MM.1S (cell line): Measurements from ENCODE around the gene PRDX2.

ENCODE experiments used
- DNase-seq: peaks from one replicate; pipeline ENCODE4 v3.0.0-alpha.2; 2015
- H2AFZ ChIP-seq: fragments of 300-600 bp; sonication (generic); 2 replicates; pipeline ENCODE4 v1.6.0; 2016; ENCODE audit warnings: antibody characterized with exemption, low read length
- H3F3A ChIP-seq: fragments of 300-600 bp; sonication (generic); 2 replicates; pipeline ENCODE4 v1.6.1; 2016; ENCODE audit warnings: mild to moderate bottlenecking, antibody characterized with exemption, low read length, moderate library complexity, mixed read lengths; ENCODE audit not compliant: insufficient read depth
- H3K27ac ChIP-seq: fragments of 300-600 bp; sonication (generic); 2 replicates; pipeline ENCODE4 v1.5.1; 2016; ENCODE audit warnings: mild to moderate bottlenecking, low read length
- H3K27me3 ChIP-seq: fragments of 300-600 bp; sonication (generic); replicated peaks from 2 replicates; pipeline ENCODE4 v1.6.0; 2016; ENCODE audit warnings: low read length; ENCODE audit not compliant: insufficient read depth
- H3K36me3 ChIP-seq: fragments of 300-600 bp; sonication (generic); replicated peaks from 2 replicates; pipeline ENCODE4 v1.6.1; 2016; ENCODE audit warnings: mild to moderate bottlenecking, low read length, mixed read lengths; ENCODE audit not compliant: insufficient read depth
- H3K4me1 ChIP-seq: fragments of 300-600 bp; sonication (generic); 2 replicates; pipeline ENCODE4 v1.6.1; 2016; ENCODE audit warnings: low read length, mixed read lengths
- H3K4me2 ChIP-seq: fragments of 300-600 bp; sonication (generic); 2 replicates; pipeline ENCODE4 v1.6.0; 2016; ENCODE audit warnings: low read depth, low read length
- H3K4me3 ChIP-seq: fragments of 300-600 bp; sonication (generic); 2 replicates; pipeline ENCODE4 v1.5.1; 2016; ENCODE audit warnings: low read length, mixed read lengths
- H3K79me2 ChIP-seq: fragments of 300-600 bp; sonication (generic); 2 replicates; pipeline ENCODE4 v1.6.1; 2016; ENCODE audit warnings: mixed run types, low read length, mixed read lengths
- H3K9ac ChIP-seq: fragments of 300-600 bp; sonication (generic); 2 replicates; pipeline ENCODE4 v1.6.1; 2016; ENCODE audit warnings: low read length, mixed read lengths
- H3K9me2 ChIP-seq: fragments of 300-600 bp; sonication (generic); replicated peaks from 2 replicates; pipeline ENCODE4 v1.6.1; 2016; ENCODE audit warnings: mild to moderate bottlenecking, low read length, mixed read lengths; ENCODE audit not compliant: insufficient read depth
- H3K9me3 ChIP-seq: fragments of 300-600 bp; sonication (generic); replicated peaks from 2 replicates; pipeline ENCODE4 v1.6.1; 2016; ENCODE audit warnings: mild to moderate bottlenecking, low read length, mixed read lengths; ENCODE audit not compliant: insufficient read depth
- H4K20me1 ChIP-seq: fragments of 300-600 bp; sonication (generic); 2 replicates; pipeline ENCODE4 v1.6.1; 2016; ENCODE audit warnings: mild to moderate bottlenecking, low read length, moderate library complexity, mixed read lengths; ENCODE audit not compliant: insufficient read depth
- CTCF ChIP-seq: fragments of 300-600 bp; sonication (generic); IDR thresholded peaks from 2 replicates; pipeline ENCODE4 v1.5.1; 2016; ENCODE audit warnings: antibody characterized with exemption, low read length, mixed read lengths
- EZH2 ChIP-seq: fragments of 300-600 bp; sonication (generic); optimal IDR thresholded peaks from 2 replicates; pipeline ENCODE3; 2017; ENCODE audit warnings: low read depth, mild to moderate bottlenecking, antibody characterized with exemption, low read length, mixed read lengths
- EZH2phosphoT487 ChIP-seq: fragments of 300-600 bp; sonication (generic); IDR thresholded peaks from 2 replicates; pipeline ENCODE4 v1.6.1; 2018; ENCODE audit warnings: antibody characterized with exemption, low read length

PRDX2 gene

DNA sequence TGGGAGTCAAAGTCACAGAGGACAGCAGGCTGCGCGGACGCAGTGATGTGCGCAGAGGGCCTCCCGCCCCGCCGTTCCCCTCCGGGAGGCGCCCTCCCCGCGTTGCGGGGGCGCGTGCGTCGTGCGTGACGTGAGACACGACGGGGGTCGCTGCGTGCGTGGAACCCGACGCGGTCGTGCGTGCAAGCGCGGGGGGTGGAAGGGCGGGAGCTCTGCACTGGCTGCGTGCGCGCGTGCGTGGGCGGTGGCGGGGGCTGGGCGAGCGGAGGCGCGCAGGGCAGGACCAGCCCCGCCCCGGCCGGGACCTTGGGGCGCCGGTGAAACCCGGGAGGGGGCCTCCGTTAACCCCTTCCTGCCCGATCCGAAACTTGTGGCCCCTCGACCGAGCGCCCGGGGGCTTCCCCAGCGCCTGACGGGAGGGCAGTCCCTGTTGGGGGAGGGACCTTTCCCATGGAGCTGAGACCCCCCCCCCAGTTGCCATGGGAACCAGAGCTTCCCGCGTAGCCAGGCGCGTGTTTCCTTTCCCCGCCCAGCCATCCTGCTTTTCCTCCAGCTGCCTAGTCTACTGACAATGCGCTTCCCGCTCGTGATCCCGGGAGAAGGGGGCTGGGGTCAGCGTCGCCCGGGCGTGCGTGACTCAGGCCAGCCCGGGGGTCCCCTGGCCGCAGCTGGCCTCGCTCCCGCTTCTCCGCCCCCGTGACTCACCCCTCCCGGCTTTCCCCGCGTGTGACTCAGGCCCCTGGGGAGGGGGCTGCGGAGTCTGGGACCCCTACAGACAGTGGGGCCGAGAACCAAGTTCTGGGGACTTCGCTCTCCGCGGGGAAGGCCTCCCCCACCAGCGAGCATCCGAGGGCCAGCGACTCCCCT lies 18.9 kb downstream of the PRDX2 start:
- Histone ChIP-seq H3K36me3 (no peaks in the 10 kb centered on the region), H3K9ac (peak overlapping the region; percentile 34; the same call in 1 of the 2 replicates), H3K27me3 (no peaks in the 10 kb centered on the region), H3K79me2 (no peaks in the 10 kb centered on the region), H3F3A (peaks cover 13% of the 10 kb centered on the region), H4K20me1 (no peaks in the 10 kb centered on the region), H2AFZ (peak overlapping the region; percentile 78), H3K27ac (no peak overlapping the region), H3K4me1 (peaks cover 12% of the 10 kb centered on the region), H3K4me2 (peak overlapping the region; percentile 93), H3K9me2 (no peaks in the 10 kb centered on the region), H3K4me3 (peak overlapping the region; percentile 64), H3K9me3 (no peaks in the 10 kb centered on the region)
- TF ChIP-seq EZH2phosphoT487 (no peak), CTCF (peak; percentile 16)
- DNase-seq = peak; percentile 23

- TF ChIP-seq EZH2phosphoT487 (no peak), EZH2 (no peak), CTCF (no peak)
- Histone ChIP-seq H3K9ac (peak overlapping the region; percentile 34; the same call in 1 of the 2 replicates), H3K36me3 (no peaks in the 10 kb centered on the region), H3K4me3 (peak overlapping the region; percentile 64), H3K4me2 (peak overlapping the region; percentile 93), H3K9me3 (no peaks in the 10 kb centered on the region), H3K9me2 (no peaks in the 10 kb centered on the region), H3K79me2 (no peaks in the 10 kb centered on the region), H3K27ac (no peak overlapping the region), H4K20me1 (no peaks in the 10 kb centered on the region), H2AFZ (peak overlapping the region; percentile 78), H3K27me3 (no peaks in the 10 kb centered on the region), H3F3A (peaks cover 13% of the 10 kb centered on the region), H3K4me1 (peaks cover 12% of the 10 kb centered on the region)
- DNase-seq = no peak
Observed at GRCh38 chr19:12782174-12782423, 19.5 kb downstream of the PRDX2 start.

- no peaks in the 10 kb centered on the region for H4K20me1 ChIP-seq
- peaks cover 20% of the 10 kb centered on the region for H3K4me1 ChIP-seq
- H2AFZ ChIP-seq = no peak overlapping the region
- no peaks in the 10 kb centered on the region for H3K9me2 ChIP-seq
- no peak for DNase-seq
- no peak overlapping the region for H3K9ac ChIP-seq
- H3F3A ChIP-seq = peaks cover 14% of the 10 kb centered on the region
- no peaks in the 10 kb centered on the region for H3K79me2 ChIP-seq
- H3K4me3 ChIP-seq = no peak overlapping the region
- TF ChIP-seq EZH2phosphoT487 (no peak), EZH2 (no peak), CTCF (no peak)
- no peak overlapping the region for H3K4me2 ChIP-seq
- H3K27ac ChIP-seq = no peak overlapping the region
- no peaks in the 10 kb centered on the region for H3K9me3 ChIP-seq
- no peaks in the 10 kb centered on the region for H3K27me3 ChIP-seq
- no peaks in the 10 kb centered on the region for H3K36me3 ChIP-seq
Observed at GRCh38 chr19:12779162-12779993, 22.2 kb downstream of the PRDX2 start.
